RPMI8226 (cell line): ENCODE measurements around the gene NBR1.
"Not testable (repeated sequence)": the region's sequence is repeated elsewhere in the genome, so short reads cannot be mapped to it uniquely, and the experiment has no call there.

ENCODE experiments used
- DNase-seq: peaks from one replicate; pipeline ENCODE4 v3.0.0-alpha.2; 2015

Gene NBR1

DNA sequence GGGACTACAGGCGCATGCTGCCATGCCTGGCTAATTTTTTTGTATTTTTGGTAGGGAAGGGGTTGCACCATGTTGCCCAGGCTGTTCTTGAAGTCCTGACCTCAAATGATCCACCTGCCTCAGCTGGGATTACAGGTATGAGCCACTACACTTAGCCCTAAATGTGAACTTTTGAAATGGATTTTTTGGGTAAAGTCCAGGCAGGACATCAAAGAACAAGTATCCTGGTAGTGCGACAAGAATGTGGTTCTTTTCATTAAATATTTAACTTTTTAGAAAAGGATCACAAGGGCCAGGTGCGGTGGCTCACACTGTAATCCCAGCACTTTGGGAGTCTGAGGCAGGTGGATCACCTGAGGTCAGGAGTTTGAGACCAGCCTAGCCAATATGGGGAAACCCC, 15.3 kb upstream of the NBR1 start:
- DNase-seq = no peak

DNA sequence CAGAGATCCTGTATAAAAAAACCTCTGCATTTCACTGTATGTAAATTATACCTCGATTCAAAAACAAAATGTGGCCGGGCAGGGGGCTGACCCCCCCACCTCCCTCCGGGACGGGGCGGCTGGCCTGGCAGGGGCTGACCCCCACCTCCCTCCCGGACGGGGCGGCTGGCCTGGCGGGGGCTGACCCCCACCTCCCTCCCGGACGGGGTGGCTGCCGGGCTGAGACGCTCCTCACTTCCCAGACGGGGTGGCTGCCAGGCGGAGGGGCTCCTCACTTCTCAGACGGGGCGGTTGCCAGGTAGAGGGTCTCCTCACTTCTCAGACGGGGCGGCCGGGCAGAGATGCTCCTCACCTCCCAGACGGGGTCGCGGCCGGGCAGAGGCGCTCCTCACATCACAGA, 11.8 kb upstream of the NBR1 start:
- DNase-seq = not testable (repeated sequence)

DNA sequence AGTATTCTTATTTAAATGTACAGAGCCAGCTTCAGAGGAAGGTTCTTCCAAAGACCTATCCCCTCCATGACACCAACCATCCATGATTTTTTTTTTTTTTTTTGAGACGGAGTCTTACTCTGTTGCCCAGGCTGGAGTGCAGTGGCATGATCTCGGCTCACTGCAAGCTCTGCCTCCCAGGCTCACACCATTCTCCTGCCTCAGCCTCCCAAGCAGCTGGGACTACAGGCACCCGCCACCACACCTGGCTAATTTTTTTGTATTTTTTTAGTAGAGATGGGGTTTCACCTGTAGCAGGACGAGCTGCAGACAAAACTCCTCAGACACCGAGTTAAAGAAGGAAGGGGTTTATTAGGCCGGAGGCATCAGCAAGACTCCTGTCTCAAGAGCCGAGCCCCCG, 11.1 kb upstream of the NBR1 start:
- DNase-seq = not testable (repeated sequence)

DNA sequence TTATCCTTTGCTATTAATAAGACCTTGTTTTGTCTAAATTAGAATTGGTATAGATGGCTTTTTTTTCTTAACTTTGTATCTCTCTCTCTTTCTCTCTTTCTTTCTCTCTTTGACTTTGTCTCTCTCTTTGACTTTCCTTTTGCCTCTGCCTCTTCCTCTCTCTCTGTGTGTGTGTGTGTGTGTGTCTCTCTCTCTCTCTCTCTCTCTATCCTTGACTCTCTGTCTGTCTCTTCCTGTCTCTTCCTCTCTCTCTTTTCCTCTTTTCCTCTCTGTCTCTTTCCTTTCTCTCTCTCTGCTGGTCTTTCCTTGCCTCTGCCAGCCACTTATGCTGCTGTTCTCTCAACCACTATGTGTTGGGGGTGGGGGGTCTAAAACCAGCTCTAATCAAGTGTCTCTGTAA, 5.0 kb upstream of the NBR1 start:
- DNase-seq = not testable (repeated sequence)

DNA sequence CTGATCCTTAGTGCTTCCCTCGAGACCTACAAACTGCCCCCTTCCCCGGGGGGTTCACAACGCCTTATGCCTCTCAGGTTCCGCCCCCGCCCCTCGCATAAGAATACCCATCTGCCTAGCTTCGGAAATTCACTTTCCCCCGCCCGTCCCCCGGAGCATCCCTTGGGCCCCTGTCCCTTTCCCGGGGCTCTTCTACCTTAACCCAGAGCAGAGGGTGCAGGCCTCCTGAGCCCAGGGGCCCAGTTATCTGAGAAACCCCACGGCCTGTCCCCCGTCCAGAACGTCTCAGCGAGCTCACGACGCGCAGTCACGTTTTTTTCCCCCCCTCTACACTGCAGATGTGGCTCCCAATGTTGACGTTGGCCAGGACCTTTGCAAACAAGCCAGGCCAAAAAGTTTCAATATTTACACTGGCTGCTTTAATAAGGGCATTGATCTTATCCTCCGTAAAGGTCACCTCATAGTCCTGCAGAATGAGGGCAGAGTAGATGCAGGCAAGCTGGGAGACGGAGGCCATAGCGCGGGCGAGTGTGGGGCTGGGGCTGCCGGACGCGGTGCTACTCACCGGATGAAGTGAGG, 1.4 kb upstream of the NBR1 start:
- DNase-seq = peak; percentile 61

DNA sequence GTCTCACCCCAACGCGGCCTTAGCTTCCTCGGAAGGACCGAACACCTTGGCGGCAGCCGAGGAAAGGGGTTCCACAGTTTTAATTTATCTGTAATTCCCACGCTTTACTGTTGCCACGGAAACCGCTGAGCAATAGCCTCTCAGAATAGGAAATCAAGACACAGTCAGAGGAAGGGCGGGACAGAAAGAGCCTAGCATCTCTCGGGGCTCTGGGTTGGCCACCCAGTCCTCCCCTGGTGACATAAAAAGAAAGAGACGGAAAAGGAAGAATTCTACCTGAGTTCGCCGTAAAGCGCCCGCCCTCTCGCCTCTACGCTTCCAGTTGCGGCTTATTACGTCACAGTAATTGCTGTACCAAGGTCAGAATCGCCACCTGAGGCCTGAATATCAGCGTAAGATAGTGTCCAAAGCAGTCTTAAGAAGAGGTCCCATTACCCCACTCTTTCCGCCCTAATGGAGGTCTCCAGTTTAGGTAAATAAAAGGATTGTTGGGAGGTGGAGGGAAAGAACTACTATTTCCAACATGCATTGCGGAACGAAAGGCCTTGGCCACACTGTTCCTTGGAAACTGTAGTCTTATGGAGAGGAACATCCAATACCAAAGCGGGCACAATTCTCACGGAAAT, 761 bp upstream of the NBR1 start:
- DNase-seq = peak; percentile 94

DNA sequence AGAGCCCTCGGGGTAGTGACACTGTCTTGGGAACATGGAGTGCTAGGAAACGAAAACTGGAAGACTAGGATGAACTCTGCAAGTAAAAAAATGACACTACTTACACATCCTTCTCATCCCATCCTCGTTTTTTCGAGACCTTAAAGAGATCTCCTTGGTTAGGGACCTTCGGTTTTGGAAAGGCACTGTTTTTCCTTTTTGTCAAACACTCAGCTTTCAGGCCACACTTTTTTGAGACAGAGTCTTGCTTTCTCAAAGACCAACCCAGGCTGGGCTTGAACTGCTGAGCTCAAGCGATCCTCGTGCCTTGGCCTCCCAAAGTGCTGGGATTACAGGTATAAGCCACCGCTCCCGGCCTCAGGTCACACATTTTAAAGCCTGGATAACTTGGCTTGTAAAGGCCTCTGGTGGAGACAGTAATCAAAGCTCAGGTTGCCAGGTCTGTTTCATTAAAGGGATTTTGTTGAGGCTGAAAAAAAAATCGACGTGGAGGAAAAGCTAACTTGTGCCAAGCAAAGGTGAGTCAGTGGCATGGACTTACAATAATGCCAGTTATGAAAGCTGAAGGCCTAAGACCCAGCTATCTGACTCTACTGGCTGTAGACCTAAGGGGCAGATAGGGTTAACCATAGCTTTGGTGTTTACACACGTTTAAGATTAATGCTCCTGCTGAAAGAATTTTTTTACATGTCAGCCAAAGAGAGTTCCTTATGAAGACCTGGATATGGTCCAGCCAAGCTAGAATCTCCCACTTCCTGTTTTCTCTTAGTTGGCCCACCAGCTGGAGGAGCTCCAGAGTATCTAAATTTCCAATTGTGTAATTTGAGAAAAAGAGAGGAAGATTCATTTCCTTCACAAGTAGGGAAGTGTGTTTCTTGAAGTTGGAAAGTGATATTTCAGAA, 823 bp downstream of the NBR1 start:
- DNase-seq = peak; percentile 67

DNA sequence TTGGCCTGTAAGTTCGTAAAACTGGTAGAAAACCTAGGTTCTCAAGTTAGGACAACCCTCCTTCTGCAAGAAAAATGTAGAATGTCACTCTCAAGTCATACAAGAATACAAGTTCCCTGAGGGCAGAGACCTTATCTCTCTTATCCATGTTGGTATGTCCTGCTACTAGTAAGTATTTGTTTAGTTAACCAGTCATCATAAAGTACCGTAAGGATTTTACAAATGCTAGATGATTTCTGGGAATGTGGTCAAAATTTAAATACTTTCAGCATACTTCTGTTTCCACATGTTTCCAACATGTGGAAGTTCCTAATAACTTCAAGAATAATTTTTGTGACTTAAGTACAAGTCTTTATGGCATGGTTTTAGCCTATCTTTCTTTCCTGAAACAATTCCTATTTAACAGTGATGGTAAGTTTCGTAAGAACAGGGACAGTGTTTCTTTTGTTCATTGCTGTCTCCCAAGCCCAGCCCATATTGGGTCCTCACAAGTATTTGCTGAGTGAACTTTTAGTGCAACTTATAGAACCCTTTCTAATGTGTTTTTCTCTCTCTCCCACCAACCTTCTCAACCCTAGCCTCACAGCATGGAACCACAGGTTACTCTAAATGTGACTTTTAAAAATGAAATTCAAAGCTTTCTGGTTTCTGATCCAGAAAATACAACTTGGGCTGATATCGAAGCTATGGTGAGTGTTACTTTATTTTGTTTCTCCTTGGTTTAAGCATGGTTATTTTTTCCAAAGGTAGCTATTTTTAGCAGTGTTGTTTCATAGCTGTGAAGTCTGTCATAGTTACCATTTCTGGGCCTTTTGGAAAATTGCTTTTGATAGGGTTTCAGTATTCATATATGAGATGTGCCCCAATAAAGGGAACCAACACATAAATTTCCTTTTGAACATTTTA, 4.5 kb downstream of the NBR1 start:
- no peak for DNase-seq

DNA sequence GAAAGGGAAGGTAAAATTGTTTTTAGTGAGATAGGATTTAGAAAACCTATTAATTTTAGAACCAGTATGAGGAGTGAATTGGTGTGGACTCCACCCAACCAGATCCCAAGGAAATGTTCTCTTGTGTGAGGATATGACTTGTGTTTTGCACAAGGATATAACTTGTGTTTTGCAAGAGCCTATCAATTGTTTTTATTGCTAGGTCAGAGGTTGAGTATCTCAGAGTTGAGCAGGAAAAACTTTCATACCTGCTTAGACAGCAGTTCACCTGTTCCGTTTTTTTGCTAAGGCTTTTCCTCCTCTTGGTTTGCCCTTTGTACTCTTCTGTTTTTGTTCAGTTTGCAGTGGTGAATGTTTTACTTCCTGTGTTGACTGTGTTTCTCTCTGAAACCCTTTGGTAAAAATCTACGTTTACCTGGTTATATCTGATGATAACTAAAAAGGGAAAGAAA, 5.1 kb downstream of the NBR1 start:
- peak; percentile 63 for DNase-seq

DNA sequence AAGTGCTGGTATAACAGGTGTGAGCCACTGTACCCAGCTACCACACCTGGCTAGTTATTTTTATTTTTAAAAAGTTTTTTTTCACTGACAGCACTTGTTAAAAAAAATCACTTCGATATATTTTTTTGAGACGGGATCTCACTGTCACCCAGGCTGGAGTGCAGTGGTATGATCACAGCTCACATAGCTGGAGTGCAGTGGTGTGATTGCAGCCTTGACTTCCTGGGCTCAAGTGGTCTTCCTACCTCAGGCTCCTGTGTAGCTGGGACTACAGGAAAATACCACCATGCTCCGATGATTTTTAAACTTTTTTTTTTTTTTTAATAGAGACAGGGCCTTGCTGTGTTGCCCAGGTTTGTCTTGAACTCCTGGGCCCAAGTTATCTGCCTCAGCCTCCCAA, 12.9 kb downstream of the NBR1 start:
- no peak for DNase-seq

DNA sequence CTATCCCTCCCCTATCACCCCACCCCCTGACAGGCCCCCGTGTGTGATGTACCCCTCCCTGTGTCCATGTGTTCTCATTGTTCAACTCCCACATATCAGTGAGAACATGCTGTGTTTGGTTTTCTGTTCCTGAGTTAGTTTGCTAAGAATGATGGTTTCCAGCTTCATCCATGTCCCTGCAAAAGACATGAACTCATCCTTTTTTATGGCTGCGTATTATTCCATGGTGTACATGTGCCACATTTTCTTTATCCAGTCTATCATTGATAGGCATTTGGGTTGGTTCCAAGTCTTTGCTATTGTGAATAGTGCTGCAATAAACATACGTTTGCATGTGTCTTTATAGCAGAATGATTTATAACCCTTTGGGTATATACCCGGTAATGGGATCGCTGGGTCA, 15.6 kb downstream of the NBR1 start:
- DNase-seq = not testable (repeated sequence)

DNA sequence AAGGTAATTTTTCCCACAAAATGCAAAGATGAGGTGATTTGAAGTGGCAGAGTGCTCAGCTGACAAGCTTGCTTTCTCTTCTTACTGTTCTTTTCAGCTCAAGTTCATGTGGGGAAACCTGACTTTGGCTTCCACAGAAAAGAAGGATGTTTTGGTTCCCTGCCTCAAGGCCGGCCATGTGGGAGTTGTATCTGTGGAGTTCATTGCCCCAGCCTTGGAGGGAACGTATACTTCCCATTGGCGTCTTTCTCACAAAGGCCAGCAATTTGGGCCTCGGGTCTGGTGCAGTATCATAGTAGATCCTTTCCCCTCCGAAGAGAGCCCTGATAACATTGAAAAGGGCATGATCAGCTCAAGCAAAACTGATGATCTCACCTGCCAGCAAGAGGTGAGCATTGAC, 22.2 kb downstream of the NBR1 start:
- DNase-seq = no peak

DNA sequence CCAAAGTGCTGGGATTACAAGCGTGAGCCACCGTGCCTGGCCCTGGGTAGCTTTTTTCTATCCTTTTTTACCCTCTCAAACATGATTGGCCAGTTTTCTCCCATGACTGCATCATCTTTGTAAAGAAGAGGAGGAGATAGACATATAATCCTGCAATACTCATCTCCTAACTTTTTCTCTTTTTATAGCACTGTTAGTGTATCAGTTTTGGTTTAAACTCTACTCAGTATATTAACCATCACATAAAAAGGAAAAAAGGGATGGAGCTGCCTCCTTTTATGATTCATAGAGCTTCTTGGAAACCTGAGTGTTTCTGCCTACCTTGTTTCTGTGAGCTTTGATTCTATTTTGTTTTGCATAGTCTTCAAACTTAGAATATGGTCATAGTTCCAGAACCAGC, 28.6 kb downstream of the NBR1 start:
- no peak for DNase-seq

DNA sequence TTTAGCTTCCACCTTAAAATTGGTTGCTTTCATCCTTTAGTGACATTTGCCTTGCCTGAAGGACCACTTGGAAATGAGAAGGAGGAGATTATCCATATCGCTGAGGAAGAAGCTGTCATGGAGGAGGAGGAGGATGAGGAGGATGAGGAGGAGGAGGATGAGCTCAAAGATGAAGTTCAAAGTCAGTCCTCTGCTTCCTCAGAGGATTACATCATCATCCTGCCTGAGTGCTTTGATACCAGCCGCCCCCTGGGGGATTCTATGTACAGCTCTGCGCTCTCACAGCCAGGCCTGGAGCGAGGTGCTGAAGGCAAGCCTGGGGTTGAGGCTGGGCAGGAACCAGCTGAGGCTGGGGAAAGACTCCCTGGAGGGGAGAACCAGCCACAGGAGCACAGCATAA, 29.1 kb downstream of the NBR1 start:
- no peak for DNase-seq

DNA sequence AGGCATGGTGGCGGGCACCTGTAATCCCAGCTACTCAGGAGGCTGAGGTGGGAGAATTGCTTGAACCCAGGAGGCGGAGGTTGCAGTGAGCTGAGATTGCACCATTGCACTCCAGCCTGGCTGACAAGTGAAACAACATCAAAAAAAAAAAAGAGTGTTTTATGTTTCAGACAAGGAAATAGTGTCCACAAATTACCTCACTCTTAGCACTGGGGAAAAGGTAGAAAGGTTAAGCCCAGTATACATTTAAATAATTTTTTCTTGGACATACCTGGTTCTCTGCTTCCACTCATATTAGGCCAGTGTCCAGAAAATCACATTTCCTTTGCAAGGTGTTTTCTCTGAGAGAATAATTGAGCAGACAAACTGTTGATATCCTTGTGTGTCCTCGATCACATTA, 32.0 kb downstream of the NBR1 start:
- not testable (repeated sequence) for DNase-seq

DNA sequence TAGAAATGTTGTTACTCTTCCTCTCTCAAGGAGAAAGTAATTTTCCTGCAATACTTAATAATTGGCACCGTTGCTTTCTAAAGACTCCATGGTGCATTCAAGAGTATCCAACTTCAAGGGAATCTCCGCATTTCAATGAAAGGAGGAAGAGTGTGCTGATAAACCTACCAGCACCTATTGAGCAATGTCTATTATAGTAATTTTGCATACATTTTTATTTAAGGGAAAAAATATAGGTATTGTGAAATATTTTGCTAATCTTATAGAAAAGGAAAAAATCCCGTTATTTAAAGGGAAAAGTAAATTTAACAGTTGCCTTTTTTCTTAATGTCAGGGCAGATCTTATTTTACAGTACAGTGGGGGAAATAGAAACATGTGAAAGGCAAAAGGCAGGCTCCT, 39.6 kb downstream of the NBR1 start:
- no peak for DNase-seq

DNA sequence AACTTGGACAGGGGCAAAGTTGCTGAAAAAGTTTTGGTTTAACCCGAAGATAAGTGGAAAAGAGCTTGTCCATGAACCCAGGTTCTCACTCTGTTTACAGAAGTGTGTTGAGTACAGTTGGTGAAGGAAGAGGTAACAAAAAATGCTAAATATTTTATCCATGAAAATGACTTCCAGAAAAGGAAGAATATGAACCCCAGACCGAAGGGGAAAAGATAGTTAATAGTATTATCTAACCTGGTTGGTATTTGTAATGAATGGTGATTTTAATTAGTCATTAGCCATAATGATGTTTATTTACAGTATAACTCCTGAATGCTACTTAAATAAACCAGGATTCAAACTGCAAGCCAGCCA, 40.1 kb downstream of the NBR1 start:
- DNase-seq = peak; percentile 34

DNA sequence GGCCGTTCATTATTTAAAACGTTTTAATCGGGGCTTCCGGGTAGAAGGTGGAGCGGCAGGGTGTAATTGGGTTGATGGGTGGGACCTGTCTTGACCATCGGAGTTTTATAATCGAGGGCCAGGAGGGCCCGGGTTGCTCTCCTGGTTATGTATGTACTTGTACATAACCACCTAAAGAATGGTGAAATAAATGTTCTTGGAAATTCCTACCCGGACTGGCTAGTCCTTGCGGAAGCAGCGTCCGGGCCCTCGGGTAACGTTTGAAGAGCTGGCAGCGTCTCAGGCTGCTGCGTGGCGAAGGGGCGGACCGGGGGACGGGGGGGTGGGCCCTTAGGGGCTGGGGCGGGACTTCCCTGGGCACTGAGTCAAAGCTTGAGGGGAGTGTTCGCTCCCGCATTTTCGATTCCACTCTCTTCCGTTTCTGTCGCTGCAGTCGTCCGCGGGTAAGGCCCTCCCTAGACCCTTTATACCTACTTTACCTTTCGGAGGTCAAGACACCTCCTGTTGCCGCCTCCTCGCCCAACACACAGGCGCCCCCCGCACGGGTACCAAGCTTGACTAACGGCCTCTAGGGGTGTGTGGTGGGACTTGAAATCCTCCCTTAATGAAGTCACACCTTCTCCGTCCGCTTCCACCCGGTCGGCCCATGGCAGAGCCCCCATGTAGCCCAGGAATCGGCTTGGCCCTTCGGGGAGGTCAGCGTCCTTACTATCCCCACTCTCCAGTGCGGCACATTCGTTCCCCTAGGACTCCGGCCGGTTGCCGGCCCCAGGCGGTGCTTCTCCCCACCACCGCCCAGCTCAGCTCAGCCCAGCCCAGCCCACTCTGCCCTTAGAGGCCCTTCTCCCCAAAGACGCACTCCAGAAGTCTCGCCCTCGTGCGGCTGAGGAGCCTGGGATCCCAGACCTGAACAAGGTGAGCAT, 40.7 kb downstream of the NBR1 start, which contains the start of gene TMEM106A:
Gene TMEM106A (plus strand): TSS at position 396 of the 923 bp plus-strand sequence. CDS start 1,167 bp downstream, outside the sequence.
- peak; percentile 83 for DNase-seq

DNA sequence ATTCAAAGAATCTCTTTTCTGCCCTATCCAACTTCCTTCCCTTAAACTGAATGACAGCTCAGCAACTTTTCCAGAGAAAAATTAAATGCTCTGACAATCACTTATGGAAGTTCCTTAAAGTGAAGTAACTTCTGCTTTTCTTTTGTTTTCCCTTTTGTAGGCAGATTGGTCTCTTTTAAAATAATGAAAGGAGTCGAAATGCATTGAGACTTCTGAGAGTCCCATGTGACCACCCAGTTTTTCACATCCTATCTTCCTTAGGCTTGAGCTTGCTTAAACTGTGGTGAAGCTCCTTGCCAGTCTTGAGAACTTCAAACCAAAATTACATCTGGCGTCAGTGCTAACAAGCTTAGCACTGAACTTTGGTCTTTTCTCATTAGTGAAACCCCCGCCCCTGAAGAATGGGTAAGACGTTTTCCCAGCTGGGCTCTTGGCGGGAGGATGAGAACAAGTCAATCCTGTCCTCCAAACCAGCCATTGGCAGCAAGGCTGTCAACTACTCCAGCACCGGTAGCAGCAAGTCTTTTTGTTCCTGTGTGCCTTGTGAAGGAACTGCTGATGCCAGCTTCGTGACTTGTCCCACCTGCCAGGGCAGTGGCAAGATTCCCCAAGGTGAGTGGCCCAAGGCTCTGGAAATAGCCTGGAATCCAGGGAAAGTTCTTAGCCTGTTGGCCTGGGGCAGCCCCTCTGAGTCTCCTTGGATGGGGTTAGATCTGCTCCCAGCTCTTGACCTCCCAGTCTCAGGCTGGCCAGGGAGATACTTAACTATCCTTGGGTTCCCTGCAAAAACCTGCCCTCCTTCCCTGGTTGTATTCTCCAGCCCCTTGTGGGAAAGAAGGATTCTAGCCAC, 41.9 kb downstream of the NBR1 start:
- peak; percentile 46 for DNase-seq

DNA sequence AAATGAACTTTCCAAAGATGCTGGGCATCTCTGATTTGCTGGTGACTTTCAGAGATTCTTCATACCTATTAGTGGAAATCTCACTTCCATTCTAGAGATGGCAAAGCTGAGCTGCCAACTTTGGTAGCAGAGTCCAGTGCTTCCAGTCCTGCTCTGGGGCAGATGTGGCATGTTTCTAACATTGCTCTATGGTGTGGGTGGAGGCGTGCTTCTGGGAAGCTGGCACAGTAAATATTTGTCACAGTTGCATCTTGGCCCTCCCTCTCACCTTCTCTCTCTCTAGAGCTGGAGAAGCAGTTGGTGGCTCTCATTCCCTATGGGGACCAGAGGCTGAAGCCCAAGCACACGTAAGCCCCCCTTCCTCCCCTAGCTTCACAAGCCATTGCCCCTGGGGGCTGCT, 42.5 kb downstream of the NBR1 start:
- no peak for DNase-seq

DNA sequence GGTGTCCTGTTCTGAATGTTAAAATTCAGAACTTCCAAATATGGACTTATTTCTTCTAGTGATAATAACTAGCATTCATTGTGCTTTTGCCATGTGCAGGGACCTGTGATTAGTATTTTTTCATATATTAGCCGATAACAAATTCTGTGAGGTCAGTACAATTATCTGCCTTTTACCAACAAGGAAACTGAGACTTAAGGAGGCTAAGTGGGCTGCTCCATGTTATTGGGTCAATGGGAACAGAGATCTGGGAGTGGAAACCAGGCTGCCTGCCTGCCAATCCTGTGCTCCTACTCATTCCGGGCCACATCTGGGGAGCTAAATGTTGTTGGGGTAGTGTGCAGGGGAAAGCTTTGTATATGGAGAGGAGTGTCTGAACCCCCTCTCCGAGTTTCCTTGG, 44.3 kb downstream of the NBR1 start:
- no peak for DNase-seq
